Right kidney (tissue), 1 donor: ENCODE measurements around the gene MRPL33.

Experiments used
- DNase-seq: peaks from one replicate; pipeline ENCODE4 v3.0.0-alpha.2; 2016

MRPL33 gene

DNA sequence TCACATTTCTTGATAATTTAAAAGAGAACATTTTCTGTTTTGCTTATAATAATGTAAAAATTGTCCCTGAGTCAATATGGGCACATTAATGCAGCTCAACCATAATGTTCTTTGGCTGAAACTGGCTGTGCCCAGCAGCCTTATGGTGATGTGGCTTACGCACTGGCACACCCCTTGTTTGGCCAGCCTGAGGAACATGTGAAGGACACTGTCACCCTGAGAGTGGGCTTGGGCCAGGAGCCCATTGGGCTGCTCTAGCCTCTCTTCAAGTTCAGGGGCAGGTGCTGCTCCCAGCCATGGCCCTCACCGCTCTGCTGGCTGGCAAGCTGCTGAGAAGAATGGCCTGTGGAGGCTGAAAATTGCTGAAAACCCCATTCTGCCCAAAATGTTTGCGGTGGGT lies 37.5 kb downstream of the MRPL33 start:
- no peak for DNase-seq

DNA sequence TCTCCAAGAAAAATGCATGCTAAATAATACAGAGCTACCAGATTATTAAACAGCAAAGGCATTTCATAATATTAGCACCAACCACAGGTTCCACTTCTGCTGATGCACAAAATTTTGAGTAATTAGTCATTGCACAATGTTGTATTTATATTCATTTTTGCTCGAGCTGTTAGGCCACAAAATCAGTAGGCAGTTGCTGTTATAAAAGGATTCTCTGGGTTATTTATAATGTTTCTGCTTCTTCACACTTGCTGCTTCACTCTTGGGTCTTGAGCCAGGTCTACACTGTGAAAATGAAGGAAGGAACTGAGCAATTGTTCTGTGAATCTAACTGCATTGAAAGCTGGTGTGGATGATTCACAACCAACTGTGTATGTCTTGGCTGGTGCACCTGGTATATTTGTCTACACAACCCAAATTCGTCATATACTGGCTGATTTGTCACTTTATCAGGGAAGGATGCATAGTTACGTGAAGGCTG lies 38.3 kb downstream of the MRPL33 start:
- DNase-seq = no peak

GRCh38 chr2:27810455-27810854 lies 38.9 kb downstream of the MRPL33 start:
- DNase-seq = no peak

GRCh38 chr2:27811768-27812167 lies 40.2 kb downstream of the MRPL33 start:
- DNase-seq = no peak

GRCh38 chr2:27814758-27815157 lies 43.2 kb downstream of the MRPL33 start:
- DNase-seq = no peak

DNA sequence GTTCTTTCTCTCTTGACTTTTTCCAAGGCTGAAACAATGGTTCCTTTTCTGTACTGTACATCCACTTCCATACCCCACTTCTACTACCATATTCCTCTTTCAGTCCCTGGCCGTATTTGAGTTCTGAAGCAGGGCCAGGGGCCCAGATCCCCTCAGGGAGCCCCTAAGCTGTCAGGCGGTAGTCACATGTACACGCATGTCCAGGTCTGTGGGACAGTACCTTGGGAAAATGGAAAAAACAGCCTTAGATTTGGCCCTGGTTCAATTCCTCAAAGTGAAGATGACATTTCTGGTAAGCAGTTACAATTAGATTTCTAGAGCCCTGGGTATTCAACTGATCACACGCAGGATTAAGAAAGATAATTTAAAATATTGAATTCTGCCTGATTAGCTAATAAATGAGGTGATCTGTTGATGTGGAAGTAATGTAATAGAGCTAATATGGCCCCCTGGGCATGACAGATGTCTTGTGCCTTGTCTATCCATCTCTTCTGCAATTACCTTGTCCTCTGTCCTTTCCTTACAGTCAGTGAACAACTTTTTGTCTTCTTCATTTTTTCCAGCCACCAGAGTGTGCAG lies 44.4 kb downstream of the MRPL33 start:
- no peak for DNase-seq

DNA sequence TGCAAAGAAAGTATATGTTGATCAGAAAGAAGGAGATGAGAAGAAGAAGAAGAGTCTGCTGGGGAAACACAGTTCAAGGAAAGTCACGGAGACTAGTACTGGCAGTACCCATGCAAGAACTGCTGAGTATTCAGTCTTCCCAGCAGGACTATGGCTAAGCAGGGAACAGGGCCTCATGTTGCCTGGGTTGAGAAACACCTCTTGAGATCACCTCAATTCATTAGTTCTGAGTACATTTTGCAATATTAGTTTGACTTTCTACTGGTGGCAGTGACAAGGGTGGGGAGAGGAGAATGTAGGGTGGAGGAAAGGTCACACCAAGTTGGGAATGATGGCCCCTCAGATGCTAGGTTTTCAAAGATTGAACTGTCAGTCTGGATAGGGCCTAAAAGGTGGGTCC lies 50.5 kb downstream of the MRPL33 start:
- DNase-seq = no peak

- no peak for DNase-seq
Observed at GRCh38 chr2:27823135-27823534, 51.6 kb downstream of the MRPL33 start.

GRCh38 chr2:27823569-27823968 lies 52.0 kb downstream of the MRPL33 start:
- no peak for DNase-seq

DNA sequence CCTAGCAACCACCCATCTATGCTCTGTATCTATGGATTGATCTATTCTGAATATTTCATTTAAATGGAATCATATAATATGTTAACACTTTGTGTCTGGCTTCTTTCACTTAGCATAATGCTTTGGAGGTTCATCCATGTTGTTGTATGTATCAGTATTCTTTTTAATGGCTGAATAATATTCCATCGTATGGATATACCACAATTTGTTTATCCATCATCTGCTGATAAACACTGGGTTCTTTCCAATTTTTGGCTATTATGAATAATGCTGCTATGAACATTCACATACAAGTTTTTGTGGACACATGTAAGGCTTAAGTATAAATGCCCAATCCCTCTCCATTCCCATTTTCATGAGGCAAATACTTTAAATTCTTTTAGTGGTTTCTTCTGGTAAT lies 52.9 kb downstream of the MRPL33 start:
- no peak for DNase-seq

- DNase-seq = no peak
Observed at GRCh38 chr2:27828305-27828704, 56.8 kb downstream of the MRPL33 start.
